Measurements from ENCODE around the gene CHMP1A.

The CHMP1A gene

DNA sequence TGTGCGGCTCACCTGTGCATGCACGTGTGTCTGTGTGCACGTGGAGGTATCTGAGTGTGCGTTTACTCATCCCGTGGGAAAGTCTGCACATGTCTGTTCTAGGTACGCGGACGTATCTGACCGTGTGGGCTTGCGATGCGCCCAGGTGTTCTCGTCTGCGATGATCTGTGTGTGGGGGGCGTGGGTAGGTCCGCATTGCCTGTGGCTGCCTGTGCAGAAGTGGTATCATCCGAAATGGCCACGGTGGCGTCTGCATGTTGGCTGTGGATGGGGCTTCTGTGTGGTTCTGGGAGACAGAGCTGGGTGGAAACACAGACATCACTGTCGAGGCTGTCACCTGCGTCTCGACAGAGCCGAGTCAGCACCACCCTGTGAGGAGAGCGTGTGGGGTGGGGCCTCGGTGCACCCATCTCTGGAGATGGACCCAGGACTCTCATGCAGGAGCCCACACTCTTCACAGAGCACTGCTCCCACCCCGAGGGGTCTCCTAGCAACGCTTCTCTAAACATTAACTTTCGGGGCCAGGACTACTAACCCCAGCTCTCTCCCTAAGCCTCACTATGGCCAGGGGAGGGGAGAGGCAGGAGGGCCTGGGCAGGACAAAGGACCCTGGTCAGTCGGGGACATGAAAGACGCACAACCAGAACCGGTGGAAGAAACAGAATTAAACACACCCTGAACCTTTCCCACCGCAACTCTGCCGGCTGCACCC is 35.7 kb downstream of the CHMP1A start:
- DNase-seq = no peak

GRCh38 chr16:89621136-89621697 is 36.3 kb downstream of the CHMP1A start:
- no peak for DNase-seq

DNA sequence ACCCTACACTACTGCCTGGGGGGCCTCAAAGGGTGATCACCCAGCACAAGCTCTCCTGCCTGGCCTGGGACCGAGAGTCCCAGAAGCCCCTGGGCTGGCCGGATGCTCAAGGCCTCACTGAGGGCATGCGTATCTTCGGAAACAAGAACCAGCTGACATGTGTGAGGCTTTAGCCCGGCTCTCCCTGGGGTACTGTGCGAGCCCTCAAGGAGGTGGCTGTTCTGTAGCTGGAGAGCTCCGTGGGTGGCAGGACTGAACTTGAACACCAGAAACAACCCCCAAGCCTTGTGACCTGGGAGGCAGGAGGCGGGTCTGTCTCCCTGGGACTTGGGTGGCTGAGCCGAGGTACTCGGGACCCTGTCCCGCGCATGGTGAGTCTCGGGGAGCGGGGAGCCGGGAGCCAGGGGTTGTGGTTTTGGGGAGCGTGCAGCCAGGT is 37.1 kb downstream of the CHMP1A start:
- DNase-seq = no peak

DNA sequence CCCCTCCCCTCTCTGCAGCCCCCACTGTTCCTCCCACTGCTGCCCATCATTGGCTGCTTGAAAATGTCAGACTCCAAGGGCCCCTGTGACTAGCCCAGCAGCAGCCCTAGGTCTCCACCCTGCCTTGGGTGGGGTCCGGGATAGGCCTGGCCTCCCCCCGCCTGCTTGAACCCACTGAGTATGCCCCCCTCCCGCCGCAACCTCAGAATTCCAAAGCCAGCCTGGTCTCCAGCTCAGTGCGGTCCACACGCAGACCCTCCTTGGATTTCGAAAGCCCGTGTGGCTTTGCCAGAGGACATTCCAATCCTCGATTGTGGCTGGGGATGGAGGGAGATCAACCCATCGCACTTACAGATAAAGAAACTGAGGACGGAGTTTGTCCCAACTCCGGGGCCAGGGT is 37.7 kb downstream of the CHMP1A start:
- no peak for DNase-seq

DNA sequence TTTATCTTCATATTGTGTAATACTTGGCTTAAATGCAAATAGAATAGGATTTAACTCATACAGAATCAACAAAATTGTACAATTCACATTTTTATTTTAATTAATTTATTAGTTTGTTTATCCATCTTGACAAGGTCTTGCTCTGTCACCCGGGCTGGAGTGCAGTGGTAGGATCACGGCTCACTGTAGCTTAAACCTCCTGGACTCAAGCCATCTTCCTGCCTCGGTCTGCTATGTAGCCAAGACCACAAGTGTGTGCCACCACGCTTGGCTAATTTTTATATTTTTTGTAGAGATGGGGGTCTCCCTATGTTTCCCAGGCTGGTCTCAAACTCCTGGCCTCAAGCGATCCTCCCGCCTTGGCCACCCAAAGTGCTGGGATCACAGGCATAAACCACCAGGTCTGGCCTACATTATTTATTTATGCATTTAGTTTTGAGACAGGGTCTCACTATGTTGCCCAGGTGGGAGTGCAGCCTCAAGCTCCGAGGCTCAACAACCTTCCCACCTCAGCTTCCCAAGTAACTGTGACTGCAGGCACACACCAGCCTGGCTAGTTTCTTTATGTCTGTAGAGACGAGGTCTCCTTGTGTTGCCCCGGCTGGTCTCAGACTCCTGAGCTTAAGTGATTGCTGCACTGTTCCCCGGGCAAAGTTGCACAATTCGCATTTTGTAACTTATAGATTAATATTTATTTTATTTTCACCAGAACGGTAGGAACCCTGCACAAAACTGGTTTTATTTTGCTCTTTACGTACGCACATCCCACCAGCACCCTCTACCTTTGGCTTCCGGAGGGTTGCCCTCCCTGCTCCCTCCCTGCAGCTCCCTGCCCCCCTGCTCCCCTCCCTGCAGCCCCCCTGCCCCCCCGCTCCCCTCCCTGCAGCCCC is 39.2 kb downstream of the CHMP1A start:
- DNase-seq = no peak

GRCh38 chr16:89617036-89617435 is 40.5 kb downstream of the CHMP1A start:
- DNase-seq = no peak

- DNase-seq = no peak
These were observed 40.9 kb downstream of the CHMP1A start for GRCh38 chr16:89616623-89617022.

- DNase-seq = no peak
These were observed 41.9 kb downstream of the CHMP1A start for GRCh38 chr16:89615596-89616090.

GRCh38 chr16:89615176-89615575 is 42.3 kb downstream of the CHMP1A start:
- no peak for DNase-seq

- no peak for DNase-seq
These were observed 43.5 kb downstream of the CHMP1A start for GRCh38 chr16:89613954-89614459.

- no peak for DNase-seq
These were observed 44.1 kb downstream of the CHMP1A start, which contains the start of gene DPEP1 for GRCh38 chr16:89613231-89613953. Gene DPEP1, plus strand, starts transcription at chr16:89613642. Its CDS starts 16,769 bp downstream, at chr16:89630411.

DNA sequence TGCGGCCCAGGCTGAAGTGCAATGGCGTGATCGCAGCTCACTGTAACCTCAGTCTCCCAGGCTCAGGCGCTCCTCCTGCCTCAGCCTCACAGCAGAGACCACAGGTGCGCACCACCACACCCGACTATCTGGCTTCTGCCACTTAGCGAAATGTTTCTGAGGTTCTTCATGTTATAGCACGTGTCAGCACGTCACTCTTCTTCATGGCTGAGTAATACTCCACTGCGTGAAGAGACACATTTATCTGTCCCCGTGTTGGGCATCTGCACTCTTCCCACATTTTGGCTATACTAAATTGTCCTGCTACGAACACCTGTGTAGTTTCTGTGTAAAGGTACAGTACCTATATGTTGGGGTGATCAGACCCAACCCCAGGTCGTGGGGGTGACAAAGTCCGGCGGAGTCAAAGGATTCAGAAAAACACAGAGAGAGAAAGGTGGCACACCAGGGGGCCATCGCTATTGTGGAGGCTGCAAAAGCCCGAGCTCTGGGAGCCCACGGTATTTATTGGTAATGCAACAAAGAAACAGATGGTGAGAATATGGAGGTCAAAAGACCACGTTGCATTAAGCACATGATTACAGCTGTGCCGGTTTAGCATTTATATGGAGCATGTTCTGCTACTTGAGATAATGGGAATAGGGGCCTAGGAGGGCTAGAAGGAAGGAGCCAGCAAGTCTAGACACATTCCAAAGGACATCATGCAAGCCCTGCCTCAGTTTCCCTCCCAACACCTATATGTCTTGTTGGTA is 44.9 kb downstream of the CHMP1A start:
- no peak for DNase-seq

GRCh38 chr16:89610108-89610453 is 47.4 kb downstream of the CHMP1A start:
- DNase-seq = no peak

GRCh38 chr16:89607937-89608740 is 49.4 kb downstream of the CHMP1A start:
- DNase-seq = no peak

- no peak for DNase-seq
These were observed 50.1 kb downstream of the CHMP1A start for GRCh38 chr16:89607453-89607852.

GRCh38 chr16:89606006-89606405 is 51.5 kb downstream of the CHMP1A start:
- DNase-seq = no peak

DNA sequence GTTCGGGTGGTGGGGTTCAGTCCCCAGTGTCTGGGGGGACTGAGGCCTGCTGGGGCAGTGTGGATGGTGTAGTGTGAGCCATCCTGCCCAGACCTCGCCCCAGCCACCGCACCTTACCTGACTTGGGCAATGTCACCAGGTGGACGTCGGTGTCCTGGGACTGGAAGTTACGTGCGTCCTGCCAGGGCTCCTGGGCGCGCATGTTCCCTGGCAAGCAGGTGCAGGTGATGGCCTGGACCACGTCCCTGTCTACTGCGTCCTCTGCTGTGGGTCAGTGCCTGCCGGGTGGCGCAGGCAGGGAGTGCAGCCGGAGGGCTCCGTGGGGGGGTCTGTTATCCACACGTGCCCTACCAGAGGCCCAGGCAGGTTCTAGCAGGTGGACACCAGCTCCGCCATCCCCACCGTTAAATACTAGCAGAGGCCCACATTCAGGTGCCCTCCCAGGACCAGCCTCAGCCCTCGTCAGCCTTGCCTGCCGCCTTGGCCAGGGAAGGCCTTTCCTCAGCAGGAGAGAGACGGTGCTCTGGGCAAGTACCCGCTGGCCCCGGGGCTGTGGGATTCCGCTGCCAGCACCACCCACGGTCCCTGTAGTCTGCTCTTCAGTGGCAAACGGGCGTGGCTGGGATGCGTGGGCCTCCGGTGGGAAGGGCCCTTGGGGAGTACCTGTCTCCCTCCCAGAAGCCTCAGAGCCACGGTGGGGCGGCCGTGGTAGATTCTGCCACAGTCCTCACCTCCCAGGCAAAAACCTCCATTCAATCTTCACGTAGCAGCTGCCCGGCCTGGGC is 52.1 kb downstream of the CHMP1A start:
- no peak for DNase-seq

DNA sequence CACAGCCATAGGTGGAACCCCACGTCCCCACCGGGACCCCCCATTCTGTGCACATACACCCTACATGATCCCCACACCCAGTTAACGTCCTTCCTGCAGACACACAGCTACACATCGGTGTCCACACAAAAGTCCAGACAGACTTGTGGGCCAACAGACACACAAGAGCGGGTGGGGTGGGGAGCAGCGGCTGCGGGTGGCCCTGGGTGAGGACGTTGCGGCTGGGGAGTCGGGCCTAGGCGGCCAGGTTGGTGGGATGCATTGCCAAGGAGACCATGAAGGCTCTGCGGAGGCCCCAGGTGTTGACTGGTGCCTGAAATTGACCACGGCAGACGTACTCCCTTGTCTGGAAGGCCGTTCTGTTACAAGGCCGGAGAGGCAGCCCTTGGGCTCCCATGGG is 52.7 kb downstream of the CHMP1A start:
- DNase-seq = no peak

- no peak for DNase-seq
These were observed 54.4 kb downstream of the CHMP1A start for GRCh38 chr16:89602952-89603590.
